ENCODE data around the gene ECE2. TPM values are rescaled to one million over a fixed set of nuclear protein-coding genes. Genes with fewer than 3 reads are reported as not detected.

Gene ECE2
- total RNA-seq, 2 donors from 2014 or later, result not detected

GRCh38 chr3:184236033-184236410, 39.8 kb upstream of the ECE2 start:
- Mint-ChIP-seq H3K27me3 (peaks cover 21 to 23% of the 10 kb centered on the region in 2 donors), H3K4me3 (no peak overlapping the region), H3K36me3 (peaks cover 6% of the 10 kb centered on the region), H3K27ac (no peak overlapping the region), H3K4me1 (ENCODE audit: low read depth in 2 of 2) (peaks cover 5 to 10% of the 10 kb centered on the region in 2 donors), H3K9me3 (no peaks in the 10 kb centered on the region)
- ATAC-seq (no peak), DNase-seq (ENCODE audit: low spot score) (no peak)

GRCh38 chr3:184236636-184237035, 39.2 kb upstream of the ECE2 start:
- no peak overlapping the region for H3K27ac Mint-ChIP-seq
- no peaks in the 10 kb centered on the region for H3K36me3 Mint-ChIP-seq
- DNase-seq (ENCODE audit: low spot score) (no peak), ATAC-seq (no peak)
- H3K27me3 Mint-ChIP-seq, result peaks cover 15 to 17% of the 10 kb centered on the region in 2 donors
- no peaks in the 10 kb centered on the region for H3K9me3 Mint-ChIP-seq
- H3K4me1 Mint-ChIP-seq (ENCODE audit: low read depth in 2 of 2), result peaks cover 0 to 4% of the 10 kb centered on the region in 2 donors
- H3K4me3 Mint-ChIP-seq, result no peak overlapping the region

- H3K9me3 Mint-ChIP-seq, result no peaks in the 10 kb centered on the region
- ATAC-seq, result no peak
- peaks cover 9 to 11% of the 10 kb centered on the region in 2 donors for H3K27me3 Mint-ChIP-seq
- H3K4me1 Mint-ChIP-seq (ENCODE audit: low read depth in 2 of 2), result peaks cover 0 to 3% of the 10 kb centered on the region in 2 donors
- H3K4me3 Mint-ChIP-seq, result no peak overlapping the region
- H3K36me3 Mint-ChIP-seq, result no peaks in the 10 kb centered on the region
- H3K27ac Mint-ChIP-seq, result no peak overlapping the region
- DNase-seq (ENCODE audit: low spot score), result no peak
Measured at GRCh38 chr3:184237211-184237610, 38.6 kb upstream of the ECE2 start.

- ATAC-seq, result no peak
- no peak for DNase-seq (ENCODE audit: low spot score)
- H3K36me3 Mint-ChIP-seq, result peaks cover 4% of the 10 kb centered on the region
- no peak overlapping the region for H3K4me3 Mint-ChIP-seq
- H3K27ac Mint-ChIP-seq, result no peak overlapping the region
- H3K9me3 Mint-ChIP-seq, result no peaks in the 10 kb centered on the region
- peaks cover 3 to 6% of the 10 kb centered on the region in 2 donors for H3K27me3 Mint-ChIP-seq
- H3K4me1 Mint-ChIP-seq (ENCODE audit: low read depth in 2 of 2), result peaks cover 0 to 3% of the 10 kb centered on the region in 2 donors
Measured at GRCh38 chr3:184237807-184238206, 38.0 kb upstream of the ECE2 start.

- Mint-ChIP-seq H3K4me3 (no peak overlapping the region), H3K36me3 (peaks cover 7% of the 10 kb centered on the region), H3K4me1 (ENCODE audit: low read depth in 2 of 2) (peaks cover 0 to 3% of the 10 kb centered on the region in 2 donors), H3K9me3 (no peaks in the 10 kb centered on the region), H3K27ac (no peak overlapping the region), H3K27me3 (peaks cover 0 to 3% of the 10 kb centered on the region in 2 donors)
- no peak for DNase-seq (ENCODE audit: low spot score)
- ATAC-seq, result no peak
Measured at GRCh38 chr3:184238246-184238818, 37.5 kb upstream of the ECE2 start.

GRCh38 chr3:184239221-184239620, 36.6 kb upstream of the ECE2 start:
- no peak overlapping the region for H3K4me3 Mint-ChIP-seq
- no peak overlapping the region for H3K27ac Mint-ChIP-seq
- peaks cover 0 to 3% of the 10 kb centered on the region in 2 donors for H3K27me3 Mint-ChIP-seq
- peaks cover 0 to 3% of the 10 kb centered on the region in 2 donors for H3K4me1 Mint-ChIP-seq (ENCODE audit: low read depth in 2 of 2)
- DNase-seq (ENCODE audit: low spot score) (no peak), ATAC-seq (no peak)
- no peaks in the 10 kb centered on the region for H3K9me3 Mint-ChIP-seq
- H3K36me3 Mint-ChIP-seq, result peaks cover 7% of the 10 kb centered on the region

- Mint-ChIP-seq H3K27me3 (peaks cover 0 to 3% of the 10 kb centered on the region in 2 donors), H3K4me1 (ENCODE audit: low read depth in 2 of 2) (peaks cover 0 to 4% of the 10 kb centered on the region in 2 donors), H3K4me3 (no peak overlapping the region), H3K36me3 (peaks cover 11% of the 10 kb centered on the region), H3K27ac (no peak overlapping the region), H3K9me3 (no peaks in the 10 kb centered on the region)
- ATAC-seq, result no peak
- no peak for DNase-seq (ENCODE audit: low spot score)
Measured at GRCh38 chr3:184239708-184240107, 36.1 kb upstream of the ECE2 start.

GRCh38 chr3:184240384-184241140, 35.3 kb upstream of the ECE2 start:
- Mint-ChIP-seq H3K9me3 (no peaks in the 10 kb centered on the region), H3K4me3 (no peak overlapping the region), H3K4me1 (ENCODE audit: low read depth in 2 of 2) (peaks cover 0 to 7% of the 10 kb centered on the region in 2 donors), H3K36me3 (peaks cover 15% of the 10 kb centered on the region), H3K27me3 (peaks cover 0 to under 1% of the 10 kb centered on the region in 2 donors), H3K27ac (no peak overlapping the region)
- ATAC-seq (no peak), DNase-seq (ENCODE audit: low spot score) (no peak)

GRCh38 chr3:184241141-184241446, 34.7 kb upstream of the ECE2 start:
- Mint-ChIP-seq H3K9me3 (no peaks in the 10 kb centered on the region), H3K27ac (no peak overlapping the region), H3K4me3 (no peak overlapping the region), H3K36me3 (peaks cover 19% of the 10 kb centered on the region), H3K27me3 (no peaks in the 10 kb centered on the region), H3K4me1 (ENCODE audit: low read depth in 2 of 2) (peaks cover 3 to 11% of the 10 kb centered on the region in 2 donors)
- ATAC-seq, result no peak
- no peak for DNase-seq (ENCODE audit: low spot score)

- peaks cover 21% of the 10 kb centered on the region for H3K36me3 Mint-ChIP-seq
- peaks cover 4 to 12% of the 10 kb centered on the region in 2 donors for H3K4me1 Mint-ChIP-seq (ENCODE audit: low read depth in 2 of 2)
Measured at GRCh38 chr3:184241447-184242296, 34.1 kb upstream of the ECE2 start.

GRCh38 chr3:184242297-184242685, 33.5 kb upstream of the ECE2 start:
- Mint-ChIP-seq H3K36me3 (peaks cover 21% of the 10 kb centered on the region), H3K27me3 (no peaks in the 10 kb centered on the region), H3K4me3 (no peak overlapping the region), H3K9me3 (no peaks in the 10 kb centered on the region), H3K27ac (no peak overlapping the region), H3K4me1 (ENCODE audit: low read depth in 2 of 2) (peaks cover 4 to 12% of the 10 kb centered on the region in 2 donors)
- DNase-seq (ENCODE audit: low spot score) (no peak), ATAC-seq (no peak)

More at GRCh38 chr3:184241447-184242296, 34.1 kb upstream of the ECE2 start:
- no peak for DNase-seq (ENCODE audit: low spot score)
- Mint-ChIP-seq H3K9me3 (no peaks in the 10 kb centered on the region), H3K27me3 (no peaks in the 10 kb centered on the region), H3K4me3 (no peak overlapping the region), H3K27ac (no peak overlapping the region)
- peak in 1 of 2 donors; percentile 6 for ATAC-seq

GRCh38 chr3:184248454-184249411, 27.1 kb upstream of the ECE2 start, which contains the start of gene ALG3:
Gene ALG3 (minus strand): TSS chr3:184248962. CDS start chr3:184248940, 22 bp downstream.
- DNase-seq (ENCODE audit: low spot score) (peak; percentile 90), ATAC-seq (peak; percentile 78 to 83)
- peaks cover 14 to 25% of the 10 kb centered on the region in 2 donors for H3K4me1 Mint-ChIP-seq (ENCODE audit: low read depth in 2 of 2)
- H3K27ac Mint-ChIP-seq, result peak within 1 kb of the TSS; percentile 98 to 100
- H3K27me3 Mint-ChIP-seq, result no peaks in the 10 kb centered on the region
- peaks cover 14% of the 10 kb centered on the region for H3K36me3 Mint-ChIP-seq
- H3K9me3 Mint-ChIP-seq, result no peaks in the 10 kb centered on the region
- H3K4me3 Mint-ChIP-seq, result peak within 1 kb of the TSS; percentile 98

Measured in natural killer cell treated with Interleukin-12 subunit alpha and Interleukin-12 subunit beta and Interleukin-15 and Interleukin-18, amount 100 ng/mL, for 72 hours (primary cell).